Measurements from ENCODE around the gene POLR3GL.

GRCh38 chr1:145965119-145965744 is 742 bp downstream of the POLR3GL start:
- TF ChIP-seq, protein P1, sequence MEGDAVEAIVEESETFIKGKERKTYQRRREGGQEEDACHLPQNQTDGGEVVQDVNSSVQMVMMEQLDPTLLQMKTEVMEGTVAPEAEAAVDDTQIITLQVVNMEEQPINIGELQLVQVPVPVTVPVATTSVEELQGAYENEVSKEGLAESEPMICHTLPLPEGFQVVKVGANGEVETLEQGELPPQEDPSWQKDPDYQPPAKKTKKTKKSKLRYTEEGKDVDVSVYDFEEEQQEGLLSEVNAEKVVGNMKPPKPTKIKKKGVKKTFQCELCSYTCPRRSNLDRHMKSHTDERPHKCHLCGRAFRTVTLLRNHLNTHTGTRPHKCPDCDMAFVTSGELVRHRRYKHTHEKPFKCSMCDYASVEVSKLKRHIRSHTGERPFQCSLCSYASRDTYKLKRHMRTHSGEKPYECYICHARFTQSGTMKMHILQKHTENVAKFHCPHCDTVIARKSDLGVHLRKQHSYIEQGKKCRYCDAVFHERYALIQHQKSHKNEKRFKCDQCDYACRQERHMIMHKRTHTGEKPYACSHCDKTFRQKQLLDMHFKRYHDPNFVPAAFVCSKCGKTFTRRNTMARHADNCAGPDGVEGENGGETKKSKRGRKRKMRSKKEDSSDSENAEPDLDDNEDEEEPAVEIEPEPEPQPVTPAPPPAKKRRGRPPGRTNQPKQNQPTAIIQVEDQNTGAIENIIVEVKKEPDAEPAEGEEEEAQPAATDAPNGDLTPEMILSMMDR (conservative IDR thresholded peaks at IDR 0.05; ENCODE audit: low read depth in 2 of 2), result no peak
- no peak for TF ChIP-seq EZH2 (IDR thresholded peaks at IDR 0.05; ENCODE audit: low read depth, unreplicated experiment)
- TF ChIP-seq, protein P2, sequence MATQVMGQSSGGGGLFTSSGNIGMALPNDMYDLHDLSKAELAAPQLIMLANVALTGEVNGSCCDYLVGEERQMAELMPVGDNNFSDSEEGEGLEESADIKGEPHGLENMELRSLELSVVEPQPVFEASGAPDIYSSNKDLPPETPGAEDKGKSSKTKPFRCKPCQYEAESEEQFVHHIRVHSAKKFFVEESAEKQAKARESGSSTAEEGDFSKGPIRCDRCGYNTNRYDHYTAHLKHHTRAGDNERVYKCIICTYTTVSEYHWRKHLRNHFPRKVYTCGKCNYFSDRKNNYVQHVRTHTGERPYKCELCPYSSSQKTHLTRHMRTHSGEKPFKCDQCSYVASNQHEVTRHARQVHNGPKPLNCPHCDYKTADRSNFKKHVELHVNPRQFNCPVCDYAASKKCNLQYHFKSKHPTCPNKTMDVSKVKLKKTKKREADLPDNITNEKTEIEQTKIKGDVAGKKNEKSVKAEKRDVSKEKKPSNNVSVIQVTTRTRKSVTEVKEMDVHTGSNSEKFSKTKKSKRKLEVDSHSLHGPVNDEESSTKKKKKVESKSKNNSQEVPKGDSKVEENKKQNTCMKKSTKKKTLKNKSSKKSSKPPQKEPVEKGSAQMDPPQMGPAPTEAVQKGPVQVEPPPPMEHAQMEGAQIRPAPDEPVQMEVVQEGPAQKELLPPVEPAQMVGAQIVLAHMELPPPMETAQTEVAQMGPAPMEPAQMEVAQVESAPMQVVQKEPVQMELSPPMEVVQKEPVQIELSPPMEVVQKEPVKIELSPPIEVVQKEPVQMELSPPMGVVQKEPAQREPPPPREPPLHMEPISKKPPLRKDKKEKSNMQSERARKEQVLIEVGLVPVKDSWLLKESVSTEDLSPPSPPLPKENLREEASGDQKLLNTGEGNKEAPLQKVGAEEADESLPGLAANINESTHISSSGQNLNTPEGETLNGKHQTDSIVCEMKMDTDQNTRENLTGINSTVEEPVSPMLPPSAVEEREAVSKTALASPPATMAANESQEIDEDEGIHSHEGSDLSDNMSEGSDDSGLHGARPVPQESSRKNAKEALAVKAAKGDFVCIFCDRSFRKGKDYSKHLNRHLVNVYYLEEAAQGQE (IDR thresholded peaks at IDR 0.05; ENCODE audit: unreplicated experiment), result no peak
- TF ChIP-seq EZH2phosphoT487 (IDR thresholded peaks at IDR 0.05; ENCODE audit: unreplicated experiment), result no peak
- TF ChIP-seq JUNB (IDR thresholded peaks at IDR 0.05; ENCODE audit: unreplicated experiment), result no peak
- TF ChIP-seq POLR2AphosphoS5 (IDR thresholded peaks at IDR 0.05; ENCODE audit: low read depth), result no peak; the same call in 1 of the 2 replicates
- TF ChIP-seq CREB1 (CRISPR knock-in tag; IDR thresholded peaks at IDR 0.05; ENCODE audit: low read depth), result no peak
- no peak for TF ChIP-seq STAT1 (IDR thresholded peaks at IDR 0.05; ENCODE audit: unreplicated experiment)
- TF ChIP-seq ZNF114 (CRISPR knock-in tag; IDR thresholded peaks at IDR 0.05), result no peak
- TF ChIP-seq, protein P3, sequence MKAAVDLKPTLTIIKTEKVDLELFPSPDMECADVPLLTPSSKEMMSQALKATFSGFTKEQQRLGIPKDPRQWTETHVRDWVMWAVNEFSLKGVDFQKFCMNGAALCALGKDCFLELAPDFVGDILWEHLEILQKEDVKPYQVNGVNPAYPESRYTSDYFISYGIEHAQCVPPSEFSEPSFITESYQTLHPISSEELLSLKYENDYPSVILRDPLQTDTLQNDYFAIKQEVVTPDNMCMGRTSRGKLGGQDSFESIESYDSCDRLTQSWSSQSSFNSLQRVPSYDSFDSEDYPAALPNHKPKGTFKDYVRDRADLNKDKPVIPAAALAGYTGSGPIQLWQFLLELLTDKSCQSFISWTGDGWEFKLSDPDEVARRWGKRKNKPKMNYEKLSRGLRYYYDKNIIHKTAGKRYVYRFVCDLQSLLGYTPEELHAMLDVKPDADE (IDR thresholded peaks at IDR 0.05), result no peak
- no peak for TF ChIP-seq NANOG (IDR thresholded peaks at IDR 0.05; ENCODE audit: borderline replicate concordance)
- no peak for TF ChIP-seq ZNF462 (CRISPR knock-in tag; IDR thresholded peaks at IDR 0.05)
